IPS-11a (cell line): ENCODE measurements around the gene TRAPPC4.

Experiments used
- H3K4me3 ChIP-seq: one replicate; pipeline ENCODE4 v1.5.1; 2013; ENCODE audit warnings: low read depth, low read length, control low read depth

Gene TRAPPC4

DNA sequence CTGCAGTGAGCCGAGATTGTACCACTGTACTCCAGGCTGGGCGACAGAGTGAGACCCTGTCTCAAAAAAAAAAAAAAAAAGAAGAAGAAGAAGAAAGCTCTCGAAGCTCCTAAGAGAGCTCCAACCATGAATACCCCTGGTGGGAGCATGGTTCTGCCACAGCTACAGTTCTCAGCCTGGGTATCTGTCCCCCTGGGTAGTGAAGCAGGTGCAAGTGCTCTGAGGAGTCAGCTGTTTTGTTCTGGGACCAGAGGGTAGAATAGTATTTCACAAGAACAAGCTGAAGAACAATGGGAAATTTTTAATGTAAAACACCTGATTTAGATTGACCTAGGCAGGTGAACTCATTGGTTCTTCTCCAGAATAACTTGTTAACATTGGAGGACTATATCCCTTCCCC, 42.7 kb downstream of the TRAPPC4 start:
- H3K4me3 ChIP-seq, result no peak overlapping the region

DNA sequence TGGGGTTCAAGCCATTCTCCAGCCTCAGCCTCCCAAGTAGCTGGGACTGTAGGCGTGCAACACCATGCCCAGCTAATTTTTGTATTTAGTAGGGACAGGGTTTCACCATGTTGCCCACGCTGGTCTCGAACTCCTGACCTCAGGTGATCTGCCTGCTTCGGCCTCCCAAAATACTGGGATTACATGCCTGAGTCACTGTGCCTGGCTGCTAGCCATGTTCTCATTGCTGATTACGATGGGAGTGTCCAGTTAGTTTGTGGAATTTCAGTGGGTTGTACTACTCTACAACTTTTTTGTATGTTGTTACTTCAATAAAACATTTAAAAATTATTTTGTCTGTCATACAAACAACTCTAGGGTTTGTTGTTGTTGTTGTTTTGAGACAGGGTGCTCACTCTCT, 44.2 kb downstream of the TRAPPC4 start:
- H3K4me3 ChIP-seq, result no peak overlapping the region

- no peak overlapping the region for H3K4me3 ChIP-seq
Measured at GRCh38 chr11:119065369-119065768, 46.8 kb downstream of the TRAPPC4 start.

- peak within 1 kb of the TSS; percentile 97 for H3K4me3 ChIP-seq
Measured at GRCh38 chr11:119067371-119068222, 49.0 kb downstream of the TRAPPC4 start, which contains the start of gene VPS11. VPS11 (plus strand) TSS chr11:119067818; CDS start chr11:119067824, 6 bp downstream.
